ENCODE results near the gene HK1. TPM values are rescaled to one million over a fixed set of nuclear protein-coding genes. Genes with fewer than 3 reads are reported as not detected.
"Not testable (repeated sequence)": the region's sequence is repeated elsewhere in the genome, so short reads cannot be mapped to it uniquely, and the experiment has no call there.

Gene HK1
- total RNA-seq, 2 experiments from 2014 or later: 118 to 123 TPM

GRCh38 chr10:69328888-69329287 is 50.6 kb downstream of the HK1 start:
- POLR2A ChIA-PET: interaction anchor here (1.0 to 2.6 kb wide), 2 partner anchors 8 to 10 kb away, joined by 3 to 31 read pairs; no protein-coding TSS in a partner anchor
- Mint-ChIP-seq H3K36me3 (peaks cover 13% of the 10 kb centered on the region), H3K4me1 (peaks cover 47% of the 10 kb centered on the region), H3K4me3 (peak overlapping the region; percentile 48)
- DNase-seq; ATAC-seq (ENCODE audit: low read depth); H3K9me3 Mint-ChIP-seq; H3K27ac Mint-ChIP-seq; H3K27me3 Mint-ChIP-seq: not testable (repeated sequence)

GRCh38 chr10:69329721-69330178 is 51.5 kb downstream of the HK1 start:
- H3K27me3 Mint-ChIP-seq: no peaks in the 10 kb centered on the region
- DNase-seq (no peak), ATAC-seq (ENCODE audit: low read depth) (no peak)
- H3K4me3 Mint-ChIP-seq: no peak overlapping the region
- H3K36me3 Mint-ChIP-seq: peaks cover 15% of the 10 kb centered on the region
- H3K9me3 Mint-ChIP-seq: no peaks in the 10 kb centered on the region
- H3K4me1 Mint-ChIP-seq: peaks cover 53% of the 10 kb centered on the region
- POLR2A ChIA-PET: no interaction called here
- H3K27ac Mint-ChIP-seq: peak overlapping the region; percentile 13

GRCh38 chr10:69331161-69331560 is 52.9 kb downstream of the HK1 start:
- Mint-ChIP-seq H3K36me3 (peaks cover 19% of the 10 kb centered on the region), H3K9me3 (no peaks in the 10 kb centered on the region), H3K27me3 (no peaks in the 10 kb centered on the region), H3K4me3 (no peak overlapping the region), H3K4me1 (peaks cover 57% of the 10 kb centered on the region), H3K27ac (no peak overlapping the region)
- ATAC-seq (ENCODE audit: low read depth) (no peak), DNase-seq (no peak)
- POLR2A ChIA-PET: interaction anchor here (1.3 kb wide), 1 partner anchor 12 kb away, joined by 4 read pairs; no protein-coding TSS in a partner anchor

GRCh38 chr10:69332278-69333010 is 54.1 kb downstream of the HK1 start:
- no peak for DNase-seq
- no peaks in the 10 kb centered on the region for H3K27me3 Mint-ChIP-seq
- no peak for ATAC-seq (ENCODE audit: low read depth)
- H3K4me1 Mint-ChIP-seq: peaks cover 54% of the 10 kb centered on the region
- no peak overlapping the region for H3K27ac Mint-ChIP-seq
- POLR2A ChIA-PET: interaction anchor here (1.0 kb wide), 1 partner anchor 27 kb away, joined by 3 read pairs; no protein-coding TSS in a partner anchor
- peaks cover 18% of the 10 kb centered on the region for H3K36me3 Mint-ChIP-seq
- no peaks in the 10 kb centered on the region for H3K9me3 Mint-ChIP-seq
- H3K4me3 Mint-ChIP-seq: no peak overlapping the region

- ATAC-seq (ENCODE audit: low read depth) (no peak), DNase-seq (no peak)
- H3K9me3 Mint-ChIP-seq: no peaks in the 10 kb centered on the region
- no peak overlapping the region for H3K27ac Mint-ChIP-seq
- H3K4me1 Mint-ChIP-seq: peaks cover 46% of the 10 kb centered on the region
- no peak overlapping the region for H3K4me3 Mint-ChIP-seq
- POLR2A ChIA-PET: interaction anchor here (0.6 to 1.9 kb wide), 4 partner anchors 14 to 246 kb away, joined by 3 to 6 read pairs (median 4); no protein-coding TSS in a partner anchor
- H3K27me3 Mint-ChIP-seq: no peaks in the 10 kb centered on the region
- peaks cover 18% of the 10 kb centered on the region for H3K36me3 Mint-ChIP-seq
Observed at GRCh38 chr10:69333205-69333604, 54.9 kb downstream of the HK1 start.

- H3K27me3 Mint-ChIP-seq; ATAC-seq (ENCODE audit: low read depth); DNase-seq; H3K4me3 Mint-ChIP-seq; H3K9me3 Mint-ChIP-seq: not testable (repeated sequence)
- POLR2A ChIA-PET: interaction anchor here (1.0 to 1.9 kb wide), 3 partner anchors 14 to 25 kb away, joined by 3 to 4 read pairs (median 3); no protein-coding TSS in a partner anchor
- H3K27ac Mint-ChIP-seq: peak overlapping the region; percentile 94
- H3K4me1 Mint-ChIP-seq: peaks cover 45% of the 10 kb centered on the region
- H3K36me3 Mint-ChIP-seq: peaks cover 21% of the 10 kb centered on the region
Observed at GRCh38 chr10:69333865-69334301, 55.6 kb downstream of the HK1 start.

- Mint-ChIP-seq H3K27me3 (no peaks in the 10 kb centered on the region), H3K4me1 (peaks cover 43% of the 10 kb centered on the region), H3K36me3 (peaks cover 18% of the 10 kb centered on the region), H3K4me3 (peak overlapping the region; percentile 76), H3K9me3 (no peaks in the 10 kb centered on the region), H3K27ac (peak overlapping the region; percentile 94)
- peak; percentile 35 for ATAC-seq (ENCODE audit: low read depth)
- DNase-seq: no peak
- POLR2A ChIA-PET: interaction anchor here (0.8 to 1.9 kb wide), 3 partner anchors 14 to 17 kb away, joined by 3 to 7 read pairs (median 4); no protein-coding TSS in a partner anchor
Observed at GRCh38 chr10:69334302-69335062, 56.2 kb downstream of the HK1 start.

- DNase-seq: peak; percentile 54
- H3K9me3 Mint-ChIP-seq: no peaks in the 10 kb centered on the region
- peak overlapping the region; percentile 76 for H3K4me3 Mint-ChIP-seq
- H3K4me1 Mint-ChIP-seq: peaks cover 42% of the 10 kb centered on the region
- H3K27me3 Mint-ChIP-seq: no peaks in the 10 kb centered on the region
- POLR2A ChIA-PET: interaction anchor here (0.8 to 1.9 kb wide), 4 partner anchors 10 to 17 kb away, joined by 3 to 7 read pairs (median 4); no protein-coding TSS in a partner anchor
- H3K27ac Mint-ChIP-seq: peak overlapping the region; percentile 94
- peaks cover 15% of the 10 kb centered on the region for H3K36me3 Mint-ChIP-seq
- ATAC-seq (ENCODE audit: low read depth): peak; percentile 76
Observed at GRCh38 chr10:69335063-69335587, 56.8 kb downstream of the HK1 start.

- H3K27ac Mint-ChIP-seq: peak overlapping the region; percentile 94
- POLR2A ChIA-PET: interaction anchor here (1.0 to 1.5 kb wide), 2 partner anchors 9 to 17 kb away, joined by 3 to 7 read pairs; no protein-coding TSS in a partner anchor
- H3K4me1 Mint-ChIP-seq: peaks cover 42% of the 10 kb centered on the region
- H3K4me3 Mint-ChIP-seq: no peak overlapping the region
- peaks cover 13% of the 10 kb centered on the region for H3K36me3 Mint-ChIP-seq
- DNase-seq (no peak), ATAC-seq (ENCODE audit: low read depth) (no peak)
- no peaks in the 10 kb centered on the region for H3K27me3 Mint-ChIP-seq
- H3K9me3 Mint-ChIP-seq: no peaks in the 10 kb centered on the region
Observed at GRCh38 chr10:69335613-69336012, 57.3 kb downstream of the HK1 start.

- H3K4me1 Mint-ChIP-seq: peaks cover 47% of the 10 kb centered on the region
- H3K36me3 Mint-ChIP-seq: peaks cover 16% of the 10 kb centered on the region
- ATAC-seq (ENCODE audit: low read depth): no peak
- no peaks in the 10 kb centered on the region for H3K27me3 Mint-ChIP-seq
- H3K9me3 Mint-ChIP-seq: no peaks in the 10 kb centered on the region
- no peak overlapping the region for H3K4me3 Mint-ChIP-seq
- H3K27ac Mint-ChIP-seq: no peak overlapping the region
- DNase-seq: no peak
- POLR2A ChIA-PET: interaction anchor here (0.9 to 1.2 kb wide), 3 partner anchors 9 to 12 kb away, joined by 3 read pairs; no protein-coding TSS in a partner anchor
Observed at GRCh38 chr10:69336952-69337295, 58.6 kb downstream of the HK1 start.

GRCh38 chr10:69337296-69338132 is 59.2 kb downstream of the HK1 start:
- ATAC-seq (ENCODE audit: low read depth) (no peak), DNase-seq (no peak)
- H3K9me3 Mint-ChIP-seq: no peaks in the 10 kb centered on the region
- H3K4me1 Mint-ChIP-seq: peaks cover 51% of the 10 kb centered on the region
- no peak overlapping the region for H3K4me3 Mint-ChIP-seq
- POLR2A ChIA-PET: interaction anchor here (0.9 to 1.2 kb wide), 2 partner anchors 10 to 11 kb away, joined by 3 read pairs; no protein-coding TSS in a partner anchor
- peak overlapping the region; percentile 23 for H3K27ac Mint-ChIP-seq
- no peaks in the 10 kb centered on the region for H3K27me3 Mint-ChIP-seq
- peaks cover 21% of the 10 kb centered on the region for H3K36me3 Mint-ChIP-seq

GRCh38 chr10:69338133-69338456 is 59.8 kb downstream of the HK1 start:
- POLR2A ChIA-PET: interaction anchor here (1.2 kb wide), 1 partner anchor 11 kb away, joined by 3 read pairs; no protein-coding TSS in a partner anchor
- Mint-ChIP-seq H3K27me3 (no peaks in the 10 kb centered on the region), H3K9me3 (no peaks in the 10 kb centered on the region), H3K36me3 (peaks cover 24% of the 10 kb centered on the region), H3K27ac (no peak overlapping the region), H3K4me3 (no peak overlapping the region), H3K4me1 (peaks cover 52% of the 10 kb centered on the region)
- DNase-seq: no peak
- no peak for ATAC-seq (ENCODE audit: low read depth)
